GM18951 (cell line): ENCODE measurements around the gene HELLS.
"Not testable (repeated sequence)": the region's sequence is repeated elsewhere in the genome, so short reads cannot be mapped to it uniquely, and the experiment has no call there.

Experiments
- POLR2A ChIP-seq: IDR thresholded peaks from 4 replicates; pipeline ENCODE4 v1.6.1; 2011; ENCODE audit warnings: mild to moderate bottlenecking; ENCODE audit not compliant: insufficient read length, insufficient read depth; ENCODE audit errors: extremely low read depth
- in situ Hi-C: fragments of 300-500 bp; cut with MboI; formaldehyde crosslinking; loops from one replicate; pipeline ENCODE4 v1.12.0; 2022; ENCODE audit warnings: low sequenced_read_pairs, mixed read lengths, inconsistent platforms; ENCODE audit not compliant: unreplicated experiment

HELLS gene

GRCh38 chr10:94627511-94627910 lies 81.9 kb downstream of the HELLS start:
- TF ChIP-seq POLR2A = no peak
- in situ Hi-C loops = no loop called here

GRCh38 chr10:94630017-94630688 lies 84.6 kb downstream of the HELLS start:
- no peak for TF ChIP-seq POLR2A
- in situ Hi-C loops = no loop called here

DNA sequence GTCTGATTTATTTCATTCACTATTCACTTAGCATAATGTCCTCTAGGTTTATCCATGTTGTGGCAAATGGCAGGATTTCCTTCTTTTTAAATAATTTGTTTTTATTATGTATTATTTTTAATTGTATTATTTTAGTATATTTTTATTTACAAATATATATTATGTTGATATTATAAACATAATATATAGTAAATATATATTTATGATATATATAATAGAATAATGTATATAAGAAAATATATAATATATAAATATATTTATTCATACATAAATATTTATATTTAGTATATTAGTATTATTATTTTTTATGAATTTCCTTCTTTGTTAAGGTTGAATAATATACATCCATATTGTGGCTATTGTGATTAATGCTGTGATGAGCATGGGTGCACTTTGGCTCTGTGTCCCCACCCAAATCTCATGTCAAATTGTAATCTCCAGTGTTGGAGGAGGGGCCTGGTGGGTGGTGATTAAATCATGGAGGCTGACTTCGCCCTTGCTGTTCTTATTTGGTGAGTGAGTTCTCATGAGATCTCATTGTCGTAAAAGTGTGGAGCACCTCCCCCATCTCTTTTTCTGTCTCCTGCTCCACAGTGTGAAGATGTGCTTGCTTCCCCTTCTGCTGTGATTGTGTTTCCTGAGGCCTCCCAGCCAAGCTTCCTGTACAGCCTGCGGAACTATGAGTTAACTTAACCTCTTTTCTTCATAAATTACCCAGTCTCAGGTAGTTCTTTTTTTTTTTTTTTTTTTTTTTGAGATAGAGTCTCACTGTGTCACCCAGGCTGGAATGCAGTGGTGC lies 85.7 kb downstream of the HELLS start:
- no peak for TF ChIP-seq POLR2A
- in situ Hi-C loops = no loop called here

- no peak for TF ChIP-seq POLR2A
- in situ Hi-C loops = no loop called here
These were observed 87.4 kb downstream of the HELLS start for GRCh38 chr10:94632954-94633353.

GRCh38 chr10:94638097-94638496 lies 92.5 kb downstream of the HELLS start:
- in situ Hi-C loops = not testable (repeated sequence)

GRCh38 chr10:94639902-94640301 lies 94.3 kb downstream of the HELLS start:
- in situ Hi-C loops = no loop called here

DNA sequence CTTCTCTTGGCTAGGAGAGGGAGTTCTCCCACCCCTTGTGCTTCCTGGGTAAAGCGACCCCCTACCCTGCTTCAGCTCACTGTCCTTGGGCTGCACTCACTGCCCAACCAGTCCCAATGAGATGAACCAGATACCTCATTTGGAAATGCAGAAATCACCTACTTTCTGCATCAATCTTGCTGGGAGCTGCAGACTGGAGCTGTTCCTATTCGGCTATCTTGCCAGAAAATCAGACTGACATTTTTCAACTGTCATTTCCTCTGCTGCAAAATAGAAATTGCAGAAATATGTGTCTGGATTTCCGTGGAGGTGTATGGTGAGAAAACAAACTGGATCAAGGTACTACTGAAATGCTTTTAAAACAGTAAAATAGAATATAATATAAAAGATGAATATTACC lies 95.0 kb downstream of the HELLS start:
- in situ Hi-C loops = no loop called here

More at GRCh38 chr10:94639902-94640301, 94.3 kb downstream of the HELLS start:
- TF ChIP-seq POLR2A = no peak

DNA sequence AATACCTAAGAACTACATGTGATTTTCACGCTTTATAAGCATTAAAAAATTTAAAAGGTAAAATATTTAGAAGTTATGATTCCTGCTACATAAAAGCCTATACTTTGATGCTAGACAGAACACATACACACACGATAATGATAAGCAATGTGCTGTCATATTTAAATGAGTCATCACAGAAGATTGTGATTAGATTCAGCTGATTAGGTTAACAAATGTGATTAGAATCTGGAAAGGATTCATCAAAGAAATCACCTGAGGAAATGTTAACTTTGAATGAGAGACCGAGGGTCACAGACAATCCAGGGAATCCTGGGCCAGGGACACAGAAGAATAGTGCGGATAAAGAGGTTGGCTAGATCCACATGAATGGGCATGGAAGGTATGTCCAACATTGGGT lies 95.9 kb downstream of the HELLS start:
- TF ChIP-seq POLR2A = no peak
- in situ Hi-C loops = no loop called here

More for the DNA sequence above, 95.0 kb downstream of the HELLS start:
- TF ChIP-seq POLR2A = no peak

- no peak for TF ChIP-seq POLR2A
- in situ Hi-C loops = no loop called here
These were observed 98.8 kb downstream of the HELLS start for GRCh38 chr10:94644352-94644751.

- in situ Hi-C loops = no loop called here
- no peak for TF ChIP-seq POLR2A
These were observed 99.7 kb downstream of the HELLS start for GRCh38 chr10:94645285-94645684.
